ENCODE results near the gene ADCK2. TPM values are rescaled to one million over a fixed set of nuclear protein-coding genes. Genes with fewer than 3 reads are reported as not detected.

ADCK2 gene
- total and polyA plus RNA-seq, 2 donors (not counting 3 experiments of a cell fraction or from before 2014, with no cell fraction given) = 10.3 to 13.3 TPM

- peaks cover 30% of the 10 kb centered on the region for H3K79me2 ChIP-seq (ENCODE audit: control insufficient read depth, insufficient read depth, low read length)
- H4K20me1 ChIP-seq (replicated peaks; ENCODE audit: control insufficient read depth, extremely low read depth, insufficient read depth, low read length) = no peaks in the 10 kb centered on the region
- H3K4me3 ChIP-seq (replicated peaks in 1 of 3; ENCODE audit: insufficient read depth in 1 of 3, low read depth in 1 of 3, low read length in 3 of 3) = no peak overlapping the region
- intact Hi-C loops (cut with micrococcal nuclease) = no loop called here
- no peaks in the 10 kb centered on the region for H3K9me1 ChIP-seq (replicated peaks; ENCODE audit: control insufficient read depth, extremely low read depth, insufficient read depth, low read length)
- H3K4me2 ChIP-seq (ENCODE audit: insufficient read depth, low read length) = no peak overlapping the region
- DNase-seq (ENCODE audit: low read depth, low spot score) (no peak), FAIRE-seq (no peak)
- H3K36me3 ChIP-seq (ENCODE audit: control insufficient read depth in 2 of 2, extremely low read depth in 1 of 2, insufficient read depth in 2 of 2, low read length in 2 of 2) = no peaks in the 10 kb centered on the region
- no TSS peak for BruUV-seq (replicated peaks)
- H2AFZ ChIP-seq (ENCODE audit: low read depth, low read length) = no peak overlapping the region
- POLR2A ChIA-PET = no interaction called here
- no peak for TF ChIP-seq GATA2 (IDR thresholded peaks at IDR 0.05; ENCODE audit: insufficient read depth, insufficient read length, low read depth, low read length)
- no peaks in the 10 kb centered on the region for H3K27me3 ChIP-seq (ENCODE audit: control insufficient read depth in 2 of 2, insufficient read depth in 2 of 2, low read length in 2 of 2)
- H3K9ac ChIP-seq (replicated peaks; ENCODE audit: extremely low read depth, insufficient read depth, low read length) = no peak overlapping the region
- no peak overlapping the region for H3K27ac ChIP-seq (ENCODE audit: insufficient read depth, low read depth, low read length)
- H3K4me1 ChIP-seq (ENCODE audit: control insufficient read depth, extremely low read depth, insufficient read depth, low read length) = peaks cover 12% of the 10 kb centered on the region
- CTCF ChIA-PET = interaction anchor here (1.6 kb wide), 1 partner anchor 31 kb away, joined by 3 read pairs; no protein-coding TSS in a partner anchor
- dilution Hi-C loops (cut with MboI; ENCODE audit: extremely low pct_ligation_motif_present, low sequenced_read_pairs) = no loop called here
- no peaks in the 10 kb centered on the region for H3K9me3 ChIP-seq (replicated peaks; ENCODE audit: control insufficient read depth, insufficient read depth, low read length)
Observed at GRCh38 chr7:140695381-140695780, 22.6 kb downstream of the ADCK2 start.

GRCh38 chr7:140696024-140696679 is 23.4 kb downstream of the ADCK2 start:
- dilution Hi-C loops (cut with MboI; ENCODE audit: extremely low pct_ligation_motif_present, low sequenced_read_pairs) = no loop called here
- peak overlapping the region; percentile 68 for H3K9ac ChIP-seq (replicated peaks; ENCODE audit: extremely low read depth, insufficient read depth, low read length)
- FAIRE-seq (no peak), DNase-seq (ENCODE audit: low read depth, low spot score) (no peak)
- BruUV-seq (replicated peaks) = TSS peak; percentile 40
- H4K20me1 ChIP-seq (replicated peaks; ENCODE audit: control insufficient read depth, extremely low read depth, insufficient read depth, low read length) = no peaks in the 10 kb centered on the region
- TF ChIP-seq POLR2AphosphoS5 (IDR thresholded peaks at IDR 0.05; ENCODE audit: insufficient read depth, low read depth, low read length) (no peak), POLR2A (IDR thresholded peaks at IDR 0.05; ENCODE audit: low read depth, low read length) (no peak), CTCF (IDR thresholded peaks at IDR 0.05; ENCODE audit: extremely low read depth in 1 of 2, insufficient read depth in 1 of 2, low read depth in 1 of 2, low read length in 2 of 2) (no peak), MYC (IDR thresholded peaks at IDR 0.05; ENCODE audit: low read depth, low read length) (no peak), EZH2 (IDR thresholded peaks at IDR 0.05; ENCODE audit: borderline replicate concordance, low read depth, low read length, severe bottlenecking) (no peak), FOS (IDR thresholded peaks at IDR 0.05; ENCODE audit: borderline replicate concordance, insufficient read depth, low read length) (no peak), MAX (IDR thresholded peaks at IDR 0.05; ENCODE audit: insufficient read depth, insufficient read length) (no peak)
- no peaks in the 10 kb centered on the region for H3K36me3 ChIP-seq (ENCODE audit: control insufficient read depth in 2 of 2, extremely low read depth in 1 of 2, insufficient read depth in 2 of 2, low read length in 2 of 2)
- POLR2A ChIA-PET = no interaction called here
- peak overlapping the region; percentile 62 for H3K4me2 ChIP-seq (ENCODE audit: insufficient read depth, low read length)
- intact Hi-C loops (cut with micrococcal nuclease) = loop anchor here (1.0 kb wide), 1 partner anchor 21 kb away; no protein-coding TSS in a partner anchor
- peaks cover 37% of the 10 kb centered on the region for H3K79me2 ChIP-seq (ENCODE audit: control insufficient read depth, insufficient read depth, low read length)
- peak overlapping the region; percentile 45 to 79 (median 66) for H3K4me3 ChIP-seq (replicated peaks in 1 of 3; ENCODE audit: insufficient read depth in 1 of 3, low read depth in 1 of 3, low read length in 3 of 3)
- H3K27ac ChIP-seq (ENCODE audit: insufficient read depth, low read depth, low read length) = peak overlapping the region; percentile 43
- H3K4me1 ChIP-seq (ENCODE audit: control insufficient read depth, extremely low read depth, insufficient read depth, low read length) = peaks cover 12% of the 10 kb centered on the region
- no peaks in the 10 kb centered on the region for H3K27me3 ChIP-seq (ENCODE audit: control insufficient read depth in 2 of 2, insufficient read depth in 2 of 2, low read length in 2 of 2)
- CTCF ChIA-PET = interaction anchor here (1.6 kb wide), 1 partner anchor 30 kb away, joined by 3 read pairs; no protein-coding TSS in a partner anchor
- H3K9me3 ChIP-seq (replicated peaks; ENCODE audit: control insufficient read depth, insufficient read depth, low read length) = no peaks in the 10 kb centered on the region
- peak overlapping the region; percentile 70 for H2AFZ ChIP-seq (ENCODE audit: low read depth, low read length)
- H3K9me1 ChIP-seq (replicated peaks; ENCODE audit: control insufficient read depth, extremely low read depth, insufficient read depth, low read length) = no peaks in the 10 kb centered on the region
